Chondrocyte (in vitro differentiated cells): Measurements from ENCODE around the gene RND2. TPM values are rescaled to one million over a fixed set of nuclear protein-coding genes. Genes with fewer than 3 reads are reported as not detected.

Experiments used
- DNase-seq: peaks from one replicate; pipeline ENCODE4 v3.0.0; 2021; ENCODE audit warnings: mixed read lengths, low spot score
- H3K27ac Mint-ChIP-seq: one replicate; pipeline ENCODE4 v1.8.0; 2021; ENCODE audit warnings: mild to moderate bottlenecking, moderate library complexity, mixed read lengths; ENCODE audit not compliant: unreplicated experiment
- H3K27me3 Mint-ChIP-seq: 2 replicates; pipeline ENCODE4 v1.8.0; 2021; ENCODE audit warnings: low read depth, mixed read lengths
- H3K36me3 Mint-ChIP-seq: 2 replicates; pipeline ENCODE4 v1.8.0; 2021; ENCODE audit warnings: low read depth, mixed read lengths
- H3K4me1 Mint-ChIP-seq: 2 replicates; pipeline ENCODE4 v1.8.0; 2021; ENCODE audit warnings: low read depth, mild to moderate bottlenecking, mixed read lengths
- H3K4me3 Mint-ChIP-seq: one replicate; pipeline ENCODE4 v1.8.0; 2021; ENCODE audit warnings: mild to moderate bottlenecking, moderate library complexity, mixed read lengths; ENCODE audit not compliant: unreplicated experiment
- H3K9me3 Mint-ChIP-seq: 2 replicates; pipeline ENCODE4 v1.8.0; 2021; ENCODE audit warnings: low read depth, mixed read lengths
- CTCF ChIP-seq: fragments of 200-600 bp; sonication (generic); IDR thresholded peaks from 2 replicates; pipeline ENCODE4 v1.5.0; 2021; ENCODE audit warnings: antibody characterized with exemption, mild to moderate bottlenecking, moderate library complexity
- total RNA-seq: library from RNA; stranded (reverse); gene quantifications from 3 replicates; pipeline ENCODE4 v1.2.1, GENCODE V29; 2021

RND2 gene
- total RNA-seq, 1 donor from 2014 or later, result 1.1 TPM

GRCh38 chr17:43016216-43016615, 8.8 kb upstream of the RND2 start:
- Mint-ChIP-seq H3K36me3 (peaks cover 30% of the 10 kb centered on the region), H3K4me3 (no peak overlapping the region), H3K27ac (peak overlapping the region; percentile 54), H3K4me1 (peaks cover 35% of the 10 kb centered on the region), H3K27me3 (no peaks in the 10 kb centered on the region), H3K9me3 (no peaks in the 10 kb centered on the region)
- DNase-seq, result no peak
- TF ChIP-seq CTCF, result no peak

DNA sequence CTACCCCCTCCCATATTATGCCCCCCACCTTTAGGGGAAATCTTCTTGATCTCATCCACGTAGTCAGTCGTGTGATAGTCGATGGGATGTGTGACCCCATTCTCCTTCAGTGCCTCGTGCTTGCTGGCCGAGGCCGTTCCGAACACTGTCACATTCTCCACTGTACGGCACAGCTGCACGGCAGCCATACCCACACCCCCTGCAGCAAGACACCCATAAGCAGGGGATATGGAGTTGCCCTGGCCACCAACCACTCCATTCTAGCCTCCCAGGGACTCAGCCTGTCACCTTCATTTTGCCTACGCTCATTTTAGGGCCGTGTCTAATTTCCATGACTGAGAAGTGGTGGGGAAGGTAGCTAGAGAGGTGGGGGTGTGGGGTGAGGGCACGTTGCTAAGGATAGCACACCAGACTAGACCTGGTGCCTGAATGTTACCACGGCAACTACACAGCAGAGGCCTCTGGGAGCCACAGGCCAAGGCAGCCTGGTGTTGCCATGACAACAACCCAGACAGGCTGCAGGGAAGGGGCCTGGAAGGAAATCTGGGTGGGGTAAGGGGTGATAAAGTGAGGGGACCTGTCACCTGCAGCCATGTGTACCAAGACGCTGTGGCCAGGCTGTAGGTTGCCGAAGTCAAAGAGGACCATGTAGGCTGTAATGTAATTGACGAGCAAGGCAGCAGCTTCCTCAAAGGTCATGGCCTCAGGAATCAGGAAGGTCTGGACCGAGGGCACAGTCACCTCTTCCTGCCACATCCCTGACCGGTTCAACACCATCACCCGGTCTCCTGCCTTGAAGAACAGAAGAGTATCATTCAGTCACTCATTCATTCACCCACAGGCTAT, 6.8 kb upstream of the RND2 start:
- Mint-ChIP-seq H3K27ac (no peak overlapping the region), H3K27me3 (no peaks in the 10 kb centered on the region), H3K4me3 (no peak overlapping the region), H3K36me3 (peaks cover 28% of the 10 kb centered on the region), H3K9me3 (no peaks in the 10 kb centered on the region), H3K4me1 (peaks cover 35% of the 10 kb centered on the region)
- no peak for TF ChIP-seq CTCF
- DNase-seq, result no peak

- DNase-seq, result no peak
- Mint-ChIP-seq H3K27ac (no peak overlapping the region), H3K9me3 (no peaks in the 10 kb centered on the region), H3K36me3 (peaks cover 26% of the 10 kb centered on the region), H3K4me1 (peaks cover 35% of the 10 kb centered on the region), H3K4me3 (no peak overlapping the region), H3K27me3 (no peaks in the 10 kb centered on the region)
- TF ChIP-seq CTCF, result no peak
Observed at GRCh38 chr17:43018932-43019331, 6.1 kb upstream of the RND2 start.

- Mint-ChIP-seq H3K9me3 (no peaks in the 10 kb centered on the region), H3K4me1 (peaks cover 39% of the 10 kb centered on the region), H3K4me3 (peak overlapping the region; percentile 93), H3K27me3 (no peaks in the 10 kb centered on the region), H3K27ac (peak overlapping the region; percentile 98), H3K36me3 (peaks cover 25% of the 10 kb centered on the region)
- TF ChIP-seq CTCF, result no peak
- DNase-seq, result no peak
Observed at GRCh38 chr17:43019418-43019817, 5.6 kb upstream of the RND2 start.

DNA sequence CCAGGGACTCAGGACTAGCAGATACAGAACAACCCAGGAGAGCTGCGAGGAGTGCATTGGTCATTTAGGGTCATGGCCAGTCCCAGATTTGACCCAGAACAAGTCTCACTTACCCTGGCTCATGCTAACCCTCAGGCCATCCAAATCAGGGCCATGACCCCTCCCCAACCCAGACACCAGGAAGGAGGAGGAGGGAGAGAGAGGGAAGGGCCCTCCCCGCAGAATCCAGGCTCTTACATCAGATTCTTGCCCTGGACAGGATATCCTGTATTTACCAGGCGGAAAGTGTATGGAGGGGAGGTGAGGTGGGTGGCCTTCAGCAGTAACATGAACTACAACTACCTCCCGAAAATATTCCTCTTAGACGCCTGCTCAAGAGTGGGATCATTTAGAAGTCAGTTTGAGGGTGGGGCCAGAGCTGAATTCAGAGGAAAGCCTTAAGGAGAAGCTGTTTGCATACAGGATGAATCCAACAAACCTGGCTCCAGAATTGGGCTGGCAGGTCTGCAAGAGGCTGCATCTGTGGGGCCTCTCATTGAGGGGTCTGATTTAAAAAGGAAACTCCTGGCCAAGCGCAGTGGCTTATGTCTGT, 4.9 kb upstream of the RND2 start:
- Mint-ChIP-seq H3K4me3 (peak overlapping the region; percentile 93), H3K36me3 (peaks cover 20% of the 10 kb centered on the region), H3K9me3 (no peaks in the 10 kb centered on the region), H3K27ac (peak overlapping the region; percentile 98), H3K4me1 (peaks cover 40% of the 10 kb centered on the region), H3K27me3 (no peaks in the 10 kb centered on the region)
- TF ChIP-seq CTCF, result no peak
- no peak for DNase-seq
